OCI-LY3 (cell line): Measurements from ENCODE around the gene UBALD2.

Source experiments
- EZH2phosphoT487 ChIP-seq: fragments of 200-600 bp; shearing (Covaris generic); IDR thresholded peaks from 2 replicates; pipeline ENCODE4 v1.6.1; 2018; ENCODE audit warnings: antibody characterized with exemption, mixed run types, low read depth
- TF ChIP-seq, protein P1 (sequence below): fragments of 200-600, 300-600 bp; sonication (generic); IDR thresholded peaks from 2 replicates; pipeline ENCODE4 v1.5.1; 2014; ENCODE audit warnings: antibody characterized with exemption, low read length, low read depth

DNA sequence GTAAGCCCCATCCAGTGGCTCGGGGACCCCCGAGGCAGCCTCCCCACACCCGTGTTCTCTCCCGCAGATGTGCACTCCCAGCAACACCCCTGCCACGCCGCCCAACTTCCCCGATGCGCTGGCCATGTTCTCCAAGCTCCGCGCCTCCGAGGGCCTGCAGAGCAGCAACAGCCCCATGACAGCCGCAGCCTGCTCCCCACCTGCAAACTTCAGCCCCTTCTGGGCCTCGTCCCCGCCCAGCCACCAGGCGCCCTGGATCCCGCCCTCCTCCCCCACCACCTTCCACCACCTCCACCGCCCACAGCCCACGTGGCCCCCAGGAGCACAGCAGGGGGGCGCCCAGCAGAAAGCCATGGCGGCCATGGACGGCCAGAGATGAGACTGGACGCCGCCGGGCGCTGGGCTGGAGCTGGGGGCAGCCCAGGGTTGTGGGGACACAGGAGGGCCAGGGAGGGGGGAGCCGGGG, 5.0 kb downstream of the UBALD2 start:
- TF ChIP-seq, protein P1, sequence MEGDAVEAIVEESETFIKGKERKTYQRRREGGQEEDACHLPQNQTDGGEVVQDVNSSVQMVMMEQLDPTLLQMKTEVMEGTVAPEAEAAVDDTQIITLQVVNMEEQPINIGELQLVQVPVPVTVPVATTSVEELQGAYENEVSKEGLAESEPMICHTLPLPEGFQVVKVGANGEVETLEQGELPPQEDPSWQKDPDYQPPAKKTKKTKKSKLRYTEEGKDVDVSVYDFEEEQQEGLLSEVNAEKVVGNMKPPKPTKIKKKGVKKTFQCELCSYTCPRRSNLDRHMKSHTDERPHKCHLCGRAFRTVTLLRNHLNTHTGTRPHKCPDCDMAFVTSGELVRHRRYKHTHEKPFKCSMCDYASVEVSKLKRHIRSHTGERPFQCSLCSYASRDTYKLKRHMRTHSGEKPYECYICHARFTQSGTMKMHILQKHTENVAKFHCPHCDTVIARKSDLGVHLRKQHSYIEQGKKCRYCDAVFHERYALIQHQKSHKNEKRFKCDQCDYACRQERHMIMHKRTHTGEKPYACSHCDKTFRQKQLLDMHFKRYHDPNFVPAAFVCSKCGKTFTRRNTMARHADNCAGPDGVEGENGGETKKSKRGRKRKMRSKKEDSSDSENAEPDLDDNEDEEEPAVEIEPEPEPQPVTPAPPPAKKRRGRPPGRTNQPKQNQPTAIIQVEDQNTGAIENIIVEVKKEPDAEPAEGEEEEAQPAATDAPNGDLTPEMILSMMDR: no peak
- TF ChIP-seq EZH2phosphoT487: no peak
